Loucy (cell line): ENCODE measurements around the gene IL33.

Source experiments
- H2AFZ ChIP-seq: fragments of 200-600 bp; sonication (generic); 2 replicates; pipeline ENCODE4 v1.6.0; 2016; ENCODE audit warnings: antibody characterized with exemption, mild to moderate bottlenecking, low read length, moderate library complexity
- H3F3A ChIP-seq: fragments of 200-600 bp; 2 replicates; pipeline ENCODE4 v1.6.0; 2016; ENCODE audit warnings: antibody characterized with exemption, low read depth, mild to moderate bottlenecking
- H3K27me3 ChIP-seq: fragments of 200-600 bp; sonication (generic); 2 replicates; pipeline ENCODE4 v1.6.1; 2014; ENCODE audit warnings: low read length, mild to moderate bottlenecking; ENCODE audit not compliant: insufficient read depth, poor library complexity, severe bottlenecking
- H3K36me3 ChIP-seq: fragments of 200-600 bp; sonication (generic); 2 replicates; pipeline ENCODE4 v1.6.1; 2016; ENCODE audit warnings: low read length; ENCODE audit not compliant: insufficient read depth
- H3K4me1 ChIP-seq: fragments of 200-600 bp; sonication (generic); 2 replicates; pipeline ENCODE4 v1.5.1; 2014; ENCODE audit warnings: low read length, mild to moderate bottlenecking; ENCODE audit not compliant: insufficient read depth, poor library complexity, severe bottlenecking
- H3K4me2 ChIP-seq: fragments of 200-600 bp; sonication (generic); 2 replicates; pipeline ENCODE4 v1.6.0; 2014; ENCODE audit warnings: antibody characterized with exemption, low read length, low read depth, mild to moderate bottlenecking; ENCODE audit not compliant: poor library complexity, severe bottlenecking
- H3K4me3 ChIP-seq: fragments of 200-600 bp; sonication (generic); 2 replicates; pipeline ENCODE4 v1.5.1; 2014; ENCODE audit warnings: low read length, mild to moderate bottlenecking, mixed read lengths; ENCODE audit not compliant: poor library complexity, severe bottlenecking
- H3K79me2 ChIP-seq: fragments of 200-600 bp; sonication (generic); 2 replicates; pipeline ENCODE4 v1.6.1; 2014; ENCODE audit warnings: low read length; ENCODE audit not compliant: insufficient read depth
- H3K9ac ChIP-seq: fragments of 200-600 bp; sonication (generic); 2 replicates; pipeline ENCODE4 v1.6.0; 2014; ENCODE audit warnings: mild to moderate bottlenecking, low read depth, low read length, moderate library complexity; ENCODE audit not compliant: poor library complexity, severe bottlenecking
- H3K9me2 ChIP-seq: fragments of 200-600 bp; sonication (generic); replicated peaks from 2 replicates; pipeline ENCODE4 v1.6.1; 2016; ENCODE audit warnings: low read depth, low read length, mixed read lengths
- H3K9me3 ChIP-seq: fragments of 200-600 bp; sonication (generic); 2 replicates; pipeline ENCODE4 v1.6.1; 2014; ENCODE audit warnings: mild to moderate bottlenecking, antibody characterized with exemption, low read length, low read depth; ENCODE audit not compliant: insufficient read depth
- H4K20me1 ChIP-seq: fragments of 200-600 bp; sonication (generic); 2 replicates; pipeline ENCODE4 v1.6.0; 2014; ENCODE audit warnings: antibody characterized with exemption, low read length, mild to moderate bottlenecking; ENCODE audit not compliant: insufficient read depth, poor library complexity, severe bottlenecking
- EZH2phosphoT487 ChIP-seq: fragments of 200-600 bp; IDR thresholded peaks from 2 replicates; pipeline ENCODE4 v1.6.1; 2018; ENCODE audit warnings: antibody characterized with exemption, mild to moderate bottlenecking, moderate library complexity, borderline replicate concordance
- TF ChIP-seq, protein P1 (sequence below): fragments of 200-600 bp; sonication (generic); conservative IDR thresholded peaks from 2 replicates; pipeline ENCODE4 v1.5.1; 2014; ENCODE audit warnings: mild to moderate bottlenecking, antibody characterized with exemption, low read length

The IL33 gene

DNA sequence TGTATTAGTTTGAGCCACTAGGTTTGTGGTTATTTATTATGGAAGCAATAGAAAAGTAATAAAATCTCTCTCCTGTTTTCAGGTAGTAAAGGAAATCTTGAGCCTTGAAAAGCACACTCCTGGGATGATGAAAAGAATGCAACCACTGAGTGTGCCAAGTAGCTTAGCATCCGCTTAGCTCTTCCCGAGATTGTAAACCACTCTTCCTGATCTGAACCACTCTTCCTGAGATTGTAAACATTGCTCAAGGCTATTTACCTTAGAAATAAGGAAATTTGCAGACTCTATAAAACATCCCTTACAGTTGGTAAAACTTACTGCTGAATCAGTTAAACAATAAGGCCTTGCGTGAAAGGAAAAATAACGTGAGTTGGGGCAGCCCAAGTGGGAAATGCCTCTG is 17.4 kb upstream of the IL33 start:
- Histone ChIP-seq H3K9me2 (no peaks in the 10 kb centered on the region), H3K4me1 (no peaks in the 10 kb centered on the region), H3K9ac (no peak overlapping the region), H3K36me3 (no peaks in the 10 kb centered on the region), H3K27me3 (no peaks in the 10 kb centered on the region), H3K4me2 (no peak overlapping the region), H3K4me3 (no peak overlapping the region), H3K9me3 (no peaks in the 10 kb centered on the region), H3K79me2 (no peaks in the 10 kb centered on the region), H3F3A (no peaks in the 10 kb centered on the region), H4K20me1 (no peaks in the 10 kb centered on the region), H2AFZ (no peak overlapping the region)
- TF ChIP-seq, protein P1, sequence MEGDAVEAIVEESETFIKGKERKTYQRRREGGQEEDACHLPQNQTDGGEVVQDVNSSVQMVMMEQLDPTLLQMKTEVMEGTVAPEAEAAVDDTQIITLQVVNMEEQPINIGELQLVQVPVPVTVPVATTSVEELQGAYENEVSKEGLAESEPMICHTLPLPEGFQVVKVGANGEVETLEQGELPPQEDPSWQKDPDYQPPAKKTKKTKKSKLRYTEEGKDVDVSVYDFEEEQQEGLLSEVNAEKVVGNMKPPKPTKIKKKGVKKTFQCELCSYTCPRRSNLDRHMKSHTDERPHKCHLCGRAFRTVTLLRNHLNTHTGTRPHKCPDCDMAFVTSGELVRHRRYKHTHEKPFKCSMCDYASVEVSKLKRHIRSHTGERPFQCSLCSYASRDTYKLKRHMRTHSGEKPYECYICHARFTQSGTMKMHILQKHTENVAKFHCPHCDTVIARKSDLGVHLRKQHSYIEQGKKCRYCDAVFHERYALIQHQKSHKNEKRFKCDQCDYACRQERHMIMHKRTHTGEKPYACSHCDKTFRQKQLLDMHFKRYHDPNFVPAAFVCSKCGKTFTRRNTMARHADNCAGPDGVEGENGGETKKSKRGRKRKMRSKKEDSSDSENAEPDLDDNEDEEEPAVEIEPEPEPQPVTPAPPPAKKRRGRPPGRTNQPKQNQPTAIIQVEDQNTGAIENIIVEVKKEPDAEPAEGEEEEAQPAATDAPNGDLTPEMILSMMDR = no peak
- TF ChIP-seq EZH2phosphoT487 = no peak

DNA sequence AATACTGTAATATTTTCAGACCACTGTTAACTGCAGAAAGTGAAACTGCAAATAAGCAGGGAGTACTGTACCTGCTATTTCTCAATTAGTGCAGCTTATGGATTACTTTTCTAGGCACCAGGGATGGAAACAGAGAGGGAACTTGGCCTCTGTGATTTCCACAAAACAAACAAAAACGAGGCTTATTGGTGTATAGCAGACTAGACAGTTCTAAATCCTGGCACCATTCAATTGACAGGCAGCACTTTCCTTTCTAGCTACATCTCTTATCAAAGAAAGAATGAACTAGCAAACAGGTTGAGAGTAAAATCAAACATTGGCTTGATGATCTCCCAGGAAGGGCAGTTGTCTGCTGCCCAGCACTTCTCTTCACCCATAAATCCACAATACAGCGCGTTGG is 16.0 kb upstream of the IL33 start:
- H4K20me1 ChIP-seq = no peaks in the 10 kb centered on the region
- no peaks in the 10 kb centered on the region for H3K79me2 ChIP-seq
- no peaks in the 10 kb centered on the region for H3K36me3 ChIP-seq
- H3K27me3 ChIP-seq = no peaks in the 10 kb centered on the region
- no peak overlapping the region for H3K4me2 ChIP-seq
- H3K9me3 ChIP-seq = no peaks in the 10 kb centered on the region
- no peaks in the 10 kb centered on the region for H3K9me2 ChIP-seq
- TF ChIP-seq, protein P1 = no peak
- no peak for TF ChIP-seq EZH2phosphoT487
- no peaks in the 10 kb centered on the region for H3K4me1 ChIP-seq
- H3K9ac ChIP-seq = no peak overlapping the region
- no peak overlapping the region for H3K4me3 ChIP-seq
- no peaks in the 10 kb centered on the region for H3F3A ChIP-seq
- no peak overlapping the region for H2AFZ ChIP-seq

DNA sequence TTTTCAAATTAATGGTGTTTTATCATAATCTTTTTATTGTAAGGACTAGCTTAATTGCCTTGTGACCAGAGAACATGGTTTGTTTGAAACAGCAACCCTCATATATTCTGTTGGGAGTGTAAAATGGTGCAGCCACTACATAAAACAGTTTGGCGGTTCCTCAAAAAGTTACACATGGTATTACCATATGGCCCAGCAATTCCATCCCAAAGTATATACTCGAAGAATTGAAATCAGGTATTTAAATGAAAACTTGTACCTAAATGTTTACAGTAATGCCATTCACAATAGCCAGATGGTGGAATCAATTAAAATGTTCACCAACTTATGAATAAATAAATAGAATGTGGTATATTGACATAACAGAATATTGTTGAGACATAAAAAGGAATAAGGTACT is 14.8 kb upstream of the IL33 start:
- Histone ChIP-seq H3K4me1 (no peaks in the 10 kb centered on the region), H3F3A (no peaks in the 10 kb centered on the region), H3K36me3 (no peaks in the 10 kb centered on the region), H3K4me2 (no peak overlapping the region), H2AFZ (no peak overlapping the region), H3K9me2 (no peaks in the 10 kb centered on the region), H3K9ac (no peak overlapping the region), H4K20me1 (no peaks in the 10 kb centered on the region), H3K27me3 (no peaks in the 10 kb centered on the region), H3K9me3 (no peaks in the 10 kb centered on the region), H3K4me3 (no peak overlapping the region), H3K79me2 (no peaks in the 10 kb centered on the region)
- TF ChIP-seq, protein P1 = no peak
- TF ChIP-seq EZH2phosphoT487 = no peak
